22Rv1 (cell line): ENCODE measurements around the gene NEK2.

Experiments used
- H3K27ac ChIP-seq: fragments of 450-650 bp; 2 replicates; pipeline ENCODE4 v1.5.1; 2017
- CTCF ChIP-seq: fragments of 450-650 bp; IDR thresholded peaks from 2 replicates; pipeline ENCODE4 v1.5.1; 2017; ENCODE audit warnings: mild to moderate bottlenecking
- ZFX ChIP-seq: fragments of 450-650 bp; IDR thresholded peaks from 2 replicates; pipeline ENCODE4 v1.6.1; 2017; ENCODE audit warnings: antibody characterized with exemption, borderline replicate concordance

Gene NEK2

GRCh38 chr1:211654838-211655787, 20.3 kb downstream of the NEK2 start:
- H3K27ac ChIP-seq: no peak overlapping the region
- TF ChIP-seq ZFX (no peak), CTCF (peak; percentile 99)

GRCh38 chr1:211653959-211654496, 21.4 kb downstream of the NEK2 start:
- TF ChIP-seq ZFX: no peak
- TF ChIP-seq CTCF: no peak
- no peak overlapping the region for H3K27ac ChIP-seq

- H3K27ac ChIP-seq: no peak overlapping the region
- TF ChIP-seq CTCF (no peak), ZFX (no peak)
Observed at GRCh38 chr1:211653293-211653692, 22.1 kb downstream of the NEK2 start.

- H3K27ac ChIP-seq: no peak overlapping the region
- TF ChIP-seq ZFX (no peak), CTCF (no peak)
Observed at GRCh38 chr1:211652371-211652770, 23.1 kb downstream of the NEK2 start.

GRCh38 chr1:211650904-211651303, 24.5 kb downstream of the NEK2 start:
- H3K27ac ChIP-seq: no peak overlapping the region

GRCh38 chr1:211648980-211649934, 26.2 kb downstream of the NEK2 start:
- TF ChIP-seq ZFX: no peak
- no peak for TF ChIP-seq CTCF
- H3K27ac ChIP-seq: no peak overlapping the region

More at GRCh38 chr1:211650904-211651303, 24.5 kb downstream of the NEK2 start:
- TF ChIP-seq ZFX (no peak), CTCF (no peak)
